SK-N-MC (cell line): ENCODE data around the gene ALKAL2.

Source experiments
- DNase-seq: peaks from one replicate; pipeline ENCODE4 v3.0.0-alpha.2; 2011; ENCODE audit warnings: low read depth, low spot score
- H3K27ac ChIP-seq: fragments of 200-600 bp; sonication (generic); 2 replicates; pipeline ENCODE4 v1.5.1; 2016; ENCODE audit warnings: mixed run types
- H3K36me3 ChIP-seq: fragments of 200-600 bp; sonication (generic); 2 replicates; pipeline ENCODE4 v1.6.1; 2017; ENCODE audit warnings: antibody characterized with exemption, low read length, mixed read lengths; ENCODE audit not compliant: insufficient read depth
- H3K4me3 ChIP-seq: fragments of 200-600 bp; sonication (generic); 2 replicates; pipeline ENCODE4 v1.5.1; 2016
- H3K9ac ChIP-seq: fragments of 200-600 bp; sonication (generic); 2 replicates; pipeline ENCODE4 v1.8.0; 2017; ENCODE audit warnings: mixed run types, mixed read lengths; ENCODE audit not compliant: insufficient read length
- H3K9me3 ChIP-seq: fragments of 200-600 bp; sonication (generic); 2 replicates; pipeline ENCODE4 v1.6.1; 2017; ENCODE audit warnings: low read depth, mild to moderate bottlenecking, antibody characterized with exemption, low read length, moderate library complexity, mixed read lengths
- EZH2 ChIP-seq: fragments of 200-600 bp; sonication (generic); IDR thresholded peaks from one replicate; pipeline ENCODE4 v1.6.1; 2017; ENCODE audit warnings: antibody characterized with exemption
- FOXP2 ChIP-seq: optimal IDR thresholded peaks from 2 replicates; pipeline ENCODE3; 2011; ENCODE audit warnings: mild to moderate bottlenecking, moderate library complexity; ENCODE audit not compliant: insufficient read depth; ENCODE audit errors: extremely low read length, control extremely low read depth
- POLR2AphosphoS5 ChIP-seq: IDR thresholded peaks from 2 replicates; pipeline ENCODE4 v1.6.1; 2012; ENCODE audit warnings: mild to moderate bottlenecking, low read depth, low read length, borderline replicate concordance

ALKAL2 gene

DNA sequence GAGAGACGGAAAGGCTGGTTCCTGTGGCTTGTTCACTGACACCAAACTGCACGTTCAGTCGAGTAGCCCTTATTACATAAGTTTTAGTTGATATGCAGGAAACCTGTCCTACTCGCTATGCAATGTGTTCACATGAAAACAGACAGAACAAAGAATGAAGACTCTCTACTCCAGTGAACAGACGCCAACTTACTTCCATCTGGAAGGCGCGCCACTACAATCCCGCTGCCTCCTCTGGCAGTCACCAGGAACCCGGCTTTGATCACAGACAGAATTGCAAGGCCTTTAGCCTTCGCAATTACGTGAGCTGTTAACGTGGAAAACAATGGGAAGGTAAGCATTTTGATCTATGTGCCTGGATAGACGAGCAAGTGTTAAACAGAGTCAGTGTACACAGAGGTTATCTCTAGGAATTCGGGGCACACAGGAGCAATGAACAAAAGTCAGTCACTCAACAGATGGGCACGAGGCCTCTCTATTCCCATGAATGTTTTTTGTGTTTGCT is 38.3 kb downstream of the ALKAL2 start:
- Histone ChIP-seq H3K9ac (no peak overlapping the region), H3K27ac (no peak overlapping the region), H3K9me3 (no peaks in the 10 kb centered on the region), H3K4me3 (no peak overlapping the region), H3K36me3 (peaks cover 13% of the 10 kb centered on the region)
- TF ChIP-seq EZH2: no peak
- no peak for TF ChIP-seq FOXP2
- no peak for TF ChIP-seq POLR2AphosphoS5
- no peak for DNase-seq

DNA sequence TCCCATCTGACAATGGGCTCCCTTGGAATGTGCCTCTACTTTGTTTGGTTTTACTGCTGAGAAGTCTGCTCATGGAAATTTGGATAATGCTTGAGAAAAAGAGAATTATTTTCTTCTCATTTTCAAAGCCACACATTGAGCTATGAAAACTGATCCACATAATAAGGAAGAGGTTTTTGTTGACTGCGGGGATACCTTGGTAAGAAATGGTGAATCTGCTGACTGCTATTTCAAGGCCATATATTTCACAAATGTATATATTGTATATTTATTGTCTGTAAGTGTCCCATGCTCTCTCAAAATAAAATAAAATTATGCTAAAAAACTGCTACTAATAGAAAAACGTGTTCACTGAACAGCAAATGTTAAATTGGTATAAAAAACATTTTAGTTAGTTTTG is 39.2 kb downstream of the ALKAL2 start:
- Histone ChIP-seq H3K27ac (no peak overlapping the region), H3K9ac (no peak overlapping the region), H3K4me3 (no peak overlapping the region), H3K36me3 (peaks cover 18% of the 10 kb centered on the region), H3K9me3 (no peaks in the 10 kb centered on the region)
- TF ChIP-seq EZH2 (no peak), POLR2AphosphoS5 (no peak), FOXP2 (no peak)
- DNase-seq: no peak

DNA sequence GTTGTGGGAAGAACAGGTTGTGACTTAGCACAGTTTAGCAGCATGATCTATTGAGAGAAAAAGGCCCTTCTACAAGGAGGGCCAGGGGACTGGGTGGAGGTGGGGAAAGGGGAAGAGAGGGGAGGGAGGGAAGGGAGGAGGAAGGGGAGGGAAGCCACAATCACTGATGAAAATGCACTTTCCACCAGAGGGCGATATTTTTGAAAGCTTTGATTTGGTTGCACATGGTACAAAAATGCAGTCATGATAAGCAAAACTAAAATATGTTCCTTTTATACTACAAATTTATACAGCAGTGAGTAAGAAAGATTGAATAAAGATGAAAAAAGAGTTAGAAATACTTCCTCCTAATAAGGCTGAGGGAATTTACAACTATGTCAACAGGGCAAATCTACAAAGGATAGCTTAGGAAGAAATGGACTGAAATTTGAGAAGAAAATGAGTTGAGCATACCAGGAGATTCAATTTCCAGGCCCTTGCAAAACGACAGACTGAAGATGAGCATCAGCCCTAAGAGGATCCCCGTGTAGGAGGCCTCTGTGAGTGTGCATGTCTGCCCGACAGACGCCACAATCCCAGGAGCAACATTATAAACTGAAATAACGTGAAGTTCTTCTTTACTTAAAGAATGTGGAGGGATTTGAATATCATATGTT is 41.3 kb downstream of the ALKAL2 start:
- peak overlapping the region; percentile 48; the same call in 1 of the 2 replicates for H3K27ac ChIP-seq
- H3K4me3 ChIP-seq: no peak overlapping the region
- peaks cover 28% of the 10 kb centered on the region for H3K36me3 ChIP-seq
- H3K9me3 ChIP-seq: no peaks in the 10 kb centered on the region
- H3K9ac ChIP-seq: no peak overlapping the region
- TF ChIP-seq EZH2 (no peak), FOXP2 (no peak), POLR2AphosphoS5 (no peak)
- DNase-seq: no peak

DNA sequence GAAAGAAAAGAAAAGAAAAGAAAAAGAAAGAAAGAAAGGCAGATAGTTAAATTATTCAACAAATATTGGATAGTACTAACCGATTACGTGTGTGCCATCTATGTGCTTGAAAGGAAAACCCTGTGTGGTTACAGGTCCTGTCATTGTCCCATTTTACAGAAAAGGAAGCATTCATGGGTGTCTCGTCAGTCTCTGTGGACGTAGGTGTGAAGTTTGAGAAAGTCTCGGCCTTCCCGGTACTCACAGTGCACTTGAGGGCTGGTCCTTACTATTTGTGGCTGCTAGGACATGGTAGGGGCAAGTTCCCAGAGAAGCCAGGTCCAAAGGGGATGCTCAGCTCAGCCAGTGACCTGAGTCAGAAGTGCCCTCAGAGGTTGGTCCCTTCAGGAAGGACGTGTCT is 43.3 kb downstream of the ALKAL2 start:
- Histone ChIP-seq H3K9ac (no peak overlapping the region), H3K27ac (no peak overlapping the region)
- DNase-seq: no peak

DNA sequence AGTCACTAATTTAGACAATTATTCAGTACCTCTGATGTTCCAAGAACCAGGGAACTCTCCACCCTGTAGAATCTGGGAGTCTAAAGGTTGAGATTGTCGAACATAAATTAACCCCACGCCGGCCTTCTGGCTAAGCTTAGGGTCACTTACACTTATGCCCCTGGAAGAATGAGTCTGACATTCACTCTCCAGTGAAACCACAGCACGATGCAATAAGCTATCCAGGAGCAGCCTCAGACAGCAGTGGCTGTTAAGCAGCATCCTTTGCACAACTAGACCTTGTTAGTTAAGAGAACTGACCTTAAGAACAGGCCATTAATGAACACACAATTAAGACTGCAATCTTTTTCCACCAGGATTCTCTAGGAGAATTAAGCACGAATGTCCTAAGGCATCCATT is 49.0 kb downstream of the ALKAL2 start:
- DNase-seq: no peak
- Histone ChIP-seq H3K9ac (no peak overlapping the region), H3K9me3 (no peaks in the 10 kb centered on the region), H3K36me3 (peaks cover 12% of the 10 kb centered on the region; the same call in 1 of the 2 replicates), H3K4me3 (no peak overlapping the region), H3K27ac (no peak overlapping the region)
- no peak for TF ChIP-seq POLR2AphosphoS5
- TF ChIP-seq EZH2: no peak
- no peak for TF ChIP-seq FOXP2

More for the DNA sequence above, 43.3 kb downstream of the ALKAL2 start:
- Histone ChIP-seq H3K36me3 (peaks cover 28% of the 10 kb centered on the region), H3K4me3 (no peak overlapping the region), H3K9me3 (no peaks in the 10 kb centered on the region)
- TF ChIP-seq POLR2AphosphoS5 (no peak), FOXP2 (no peak), EZH2 (no peak)

DNA sequence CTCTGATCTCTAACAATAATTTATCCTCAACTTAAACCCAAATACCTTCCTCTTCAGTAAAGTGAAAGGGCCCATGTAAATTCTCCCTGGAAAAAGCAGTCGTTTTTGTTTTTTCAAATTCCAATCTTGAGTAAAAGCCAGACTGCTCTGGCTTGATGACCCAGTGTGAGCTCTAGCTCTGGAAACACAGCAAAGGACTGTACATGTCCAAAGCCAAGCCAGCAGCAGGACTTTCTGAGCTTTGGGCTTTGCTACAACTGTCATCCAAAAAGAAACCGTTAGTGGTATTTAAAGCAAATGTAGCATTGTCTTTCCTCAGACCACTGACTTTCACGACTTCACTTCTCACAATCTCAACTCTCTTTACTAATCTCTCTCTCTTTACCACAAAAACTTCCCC is 49.5 kb downstream of the ALKAL2 start:
- Histone ChIP-seq H3K9me3 (no peaks in the 10 kb centered on the region), H3K4me3 (no peak overlapping the region), H3K36me3 (peaks cover 8% of the 10 kb centered on the region; the same call in 1 of the 2 replicates), H3K9ac (no peak overlapping the region), H3K27ac (no peak overlapping the region)
- no peak for DNase-seq
- TF ChIP-seq FOXP2 (no peak), EZH2 (no peak), POLR2AphosphoS5 (no peak)

DNA sequence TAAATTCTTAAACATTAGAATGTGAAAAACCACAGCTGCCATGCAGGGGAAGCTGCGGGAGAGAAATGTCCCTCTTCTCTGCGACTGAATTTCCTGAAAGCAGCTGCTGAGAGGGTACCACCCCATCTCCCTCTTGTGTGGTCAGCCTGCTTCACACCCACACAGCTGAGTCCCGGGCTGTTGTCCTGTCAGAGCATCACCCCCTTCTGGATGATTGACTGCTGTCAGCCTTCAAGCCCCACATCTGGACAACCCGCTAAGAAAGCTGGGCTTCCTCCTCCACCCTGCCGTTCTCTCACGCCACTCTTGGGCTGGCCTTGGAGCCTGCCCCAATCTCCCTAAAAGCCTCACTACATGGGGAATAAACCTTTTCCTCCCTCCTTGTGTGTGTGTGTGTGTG is 50.0 kb downstream of the ALKAL2 start:
- TF ChIP-seq FOXP2 (no peak), POLR2AphosphoS5 (no peak), EZH2 (no peak)
- peaks cover 3% of the 10 kb centered on the region; the same call in 1 of the 2 replicates for H3K36me3 ChIP-seq
- H3K9me3 ChIP-seq: no peaks in the 10 kb centered on the region
- H3K27ac ChIP-seq: no peak overlapping the region
- DNase-seq: no peak
- no peak overlapping the region for H3K4me3 ChIP-seq
- H3K9ac ChIP-seq: no peak overlapping the region

DNA sequence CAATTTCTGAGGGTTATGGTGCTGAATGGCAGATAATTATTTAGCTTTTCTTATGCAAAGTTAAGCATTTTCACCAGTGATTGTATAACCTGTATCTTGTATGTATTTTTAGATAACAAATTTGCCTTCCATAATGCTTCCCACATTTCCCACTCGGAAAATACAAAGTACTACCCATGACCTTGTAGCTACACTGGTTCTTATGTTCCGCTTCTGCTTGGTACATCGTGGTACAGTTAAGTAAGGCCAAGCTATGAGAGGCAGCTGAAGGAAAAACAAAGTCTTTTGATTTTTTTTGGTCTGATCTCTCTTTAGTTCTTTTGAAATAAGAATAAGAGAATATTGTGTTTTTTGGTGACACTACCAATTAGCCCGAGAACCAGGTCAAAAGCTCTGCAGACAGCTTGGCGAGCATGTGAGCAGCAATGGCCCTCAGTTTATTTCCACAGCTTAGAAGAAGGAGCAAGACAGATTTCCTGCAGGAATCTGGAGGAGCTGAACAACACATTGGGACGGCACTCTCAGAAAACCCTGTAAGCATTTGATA is 50.8 kb downstream of the ALKAL2 start:
- Histone ChIP-seq H3K9ac (no peak overlapping the region), H3K9me3 (no peaks in the 10 kb centered on the region), H3K27ac (no peak overlapping the region), H3K36me3 (no peaks in the 10 kb centered on the region), H3K4me3 (no peak overlapping the region)
- TF ChIP-seq EZH2 (no peak), POLR2AphosphoS5 (no peak), FOXP2 (no peak)
- DNase-seq: no peak

DNA sequence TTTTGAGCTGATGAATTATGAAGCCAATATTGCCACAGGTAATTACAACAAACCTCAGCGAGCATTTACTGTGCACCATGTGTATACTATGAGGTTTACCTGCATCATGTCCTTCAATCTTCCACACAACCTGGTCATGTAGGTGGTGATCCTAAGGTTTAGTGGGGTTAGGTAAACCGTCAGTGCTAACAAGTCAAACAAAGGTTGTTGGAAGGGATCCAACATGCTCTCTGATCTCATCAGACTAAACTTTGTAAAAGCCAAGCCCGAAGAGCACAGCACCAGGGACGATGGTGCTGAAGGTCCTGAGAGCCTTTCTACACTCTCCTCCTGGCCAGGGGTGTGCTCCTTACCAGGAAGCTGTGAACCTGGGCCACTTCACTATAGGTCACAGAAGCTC is 53.5 kb downstream of the ALKAL2 start:
- H3K27ac ChIP-seq: no peak overlapping the region
- no peaks in the 10 kb centered on the region for H3K36me3 ChIP-seq
- no peaks in the 10 kb centered on the region for H3K9me3 ChIP-seq
- H3K4me3 ChIP-seq: no peak overlapping the region
- TF ChIP-seq FOXP2 (no peak), POLR2AphosphoS5 (no peak), EZH2 (no peak)
- H3K9ac ChIP-seq: no peak overlapping the region
- no peak for DNase-seq
